SK-N-SH treated with all-trans-retinoic acid at 6 μM for 48 hours (cell line): ENCODE results near the gene FBLN5.

Experiments used
- GLIS3 ChIP-seq: fragments of 250-450 bp; sonication (Bioruptor Pico); IDR thresholded peaks from 2 replicates; pipeline ENCODE4 v1.5.0; 2020; ENCODE audit warnings: mild to moderate bottlenecking, moderate library complexity
- ISL1 ChIP-seq: fragments of 250-450 bp; sonication (Bioruptor Pico); IDR thresholded peaks from 2 replicates; pipeline ENCODE4 v2.1.2; 2022; ENCODE audit warnings: mild to moderate bottlenecking, moderate library complexity
- ZNF8 ChIP-seq: fragments of 450-650 bp; formaldehyde crosslinking; IDR thresholded peaks from 2 replicates; pipeline ENCODE4 v1.5.0; 2020; ENCODE audit warnings: mild to moderate bottlenecking, moderate library complexity

GRCh38 chr14:91841065-91841464 lies 106.4 kb downstream of the FBLN5 start:
- TF ChIP-seq ZNF8 (CRISPR knock-in tag) = no peak
- TF ChIP-seq ISL1 = no peak
- no peak for TF ChIP-seq GLIS3 (CRISPR knock-in tag)
